HG02852 (cell line): ENCODE data around the gene TMEM182.

Experiments
- ATAC-seq: cut with Tn5 transposase; IDR thresholded peaks from one replicate; pipeline ENCODE4 v1.9.1; 2021; ENCODE audit warnings: mild to moderate bottlenecking, moderate library complexity; ENCODE audit not compliant: unreplicated experiment

TMEM182 gene

DNA sequence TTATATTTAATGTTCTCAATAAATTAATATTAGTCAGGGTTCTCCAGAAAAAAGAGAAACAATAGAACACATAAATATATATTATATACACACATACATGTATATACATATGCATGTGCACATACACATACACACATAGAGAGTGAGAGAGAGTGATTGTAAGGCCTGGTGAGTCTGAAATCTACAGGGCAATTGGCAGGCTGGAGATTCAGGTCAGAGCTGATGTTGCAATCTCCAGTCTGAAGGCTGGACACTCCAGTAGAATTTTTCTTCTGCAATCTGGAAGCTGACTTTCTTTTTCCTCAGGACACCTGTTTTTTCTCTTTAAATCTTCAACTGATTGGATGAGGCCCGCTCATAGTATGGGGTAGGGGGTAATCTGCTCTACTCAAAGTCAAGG, 3.2 kb downstream of the TMEM182 start:
- no peak for ATAC-seq

DNA sequence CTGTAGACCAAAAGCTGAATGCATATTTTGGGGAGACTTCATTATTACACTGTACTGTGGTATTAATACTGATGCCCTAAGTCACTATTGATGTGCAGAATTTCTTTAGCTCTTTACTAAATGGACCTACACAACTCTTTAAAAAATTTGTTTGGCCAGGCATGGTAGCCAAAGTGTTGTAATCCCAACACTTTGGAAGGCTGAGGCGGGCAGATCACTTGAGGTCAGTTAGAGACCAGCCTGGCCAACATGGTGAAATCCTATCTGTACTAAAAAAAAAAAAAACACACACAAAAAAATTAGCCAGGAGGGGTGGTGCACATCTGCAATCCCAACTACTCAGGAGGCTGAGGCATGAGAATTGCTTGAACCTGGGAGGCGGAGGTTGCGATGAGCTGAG, 6.4 kb downstream of the TMEM182 start:
- no peak for ATAC-seq

DNA sequence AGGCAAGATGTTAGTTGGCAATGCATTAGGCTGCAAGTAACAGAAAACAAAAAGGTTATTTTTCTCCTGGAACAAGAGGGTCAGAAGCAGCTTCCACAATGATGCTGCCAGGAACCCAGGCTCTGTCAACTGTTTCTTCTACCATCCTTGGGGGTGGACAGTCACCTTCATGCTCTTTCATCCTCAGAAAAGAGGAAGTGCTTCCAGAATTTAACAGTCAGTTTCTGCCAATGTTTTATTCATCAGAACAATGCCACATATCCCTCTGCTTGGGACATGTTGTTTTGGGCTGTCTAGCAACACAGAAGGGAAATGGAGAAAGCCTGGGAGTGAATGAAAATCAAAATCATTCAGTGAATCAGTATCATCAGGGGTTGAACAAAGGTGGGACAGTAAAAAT, 7.1 kb downstream of the TMEM182 start:
- no peak for ATAC-seq

DNA sequence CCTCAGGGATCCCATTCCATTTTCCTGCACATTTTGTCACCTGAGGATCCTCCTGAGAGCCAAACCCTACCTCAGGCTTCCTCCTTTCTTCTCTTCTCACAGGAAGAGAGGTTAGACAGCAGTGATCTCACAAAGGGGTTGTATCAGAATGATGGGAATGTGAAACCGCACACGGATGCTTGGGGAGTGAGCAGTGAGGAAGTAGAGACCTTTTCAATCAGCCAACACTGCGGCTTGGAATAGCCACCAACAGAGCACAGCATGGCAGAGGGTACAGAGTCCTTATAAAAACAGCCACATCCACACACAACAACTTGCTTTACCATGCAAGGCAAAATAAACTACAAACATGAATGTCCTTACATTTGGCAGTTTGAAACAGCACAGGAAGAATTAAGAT, 8.7 kb downstream of the TMEM182 start:
- ATAC-seq = no peak

DNA sequence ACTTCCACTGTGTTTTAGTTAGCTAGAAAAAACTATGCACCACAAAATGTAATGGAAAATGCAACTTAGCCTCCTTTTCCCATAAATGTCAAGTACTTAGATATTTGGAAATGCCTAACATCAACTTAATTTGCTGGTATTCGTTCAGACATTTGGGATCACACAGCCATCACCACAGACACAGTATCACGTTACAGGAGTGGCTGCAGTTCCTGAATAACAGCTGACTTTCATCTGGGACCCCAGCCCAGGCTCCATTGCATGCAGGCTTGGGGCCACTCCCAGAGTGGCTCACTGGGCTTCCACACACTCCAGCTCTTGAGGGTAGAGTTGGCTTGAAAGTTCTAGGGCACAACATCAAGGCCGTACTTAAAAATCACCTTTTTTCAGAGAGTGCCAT, 9.3 kb downstream of the TMEM182 start:
- no peak for ATAC-seq

DNA sequence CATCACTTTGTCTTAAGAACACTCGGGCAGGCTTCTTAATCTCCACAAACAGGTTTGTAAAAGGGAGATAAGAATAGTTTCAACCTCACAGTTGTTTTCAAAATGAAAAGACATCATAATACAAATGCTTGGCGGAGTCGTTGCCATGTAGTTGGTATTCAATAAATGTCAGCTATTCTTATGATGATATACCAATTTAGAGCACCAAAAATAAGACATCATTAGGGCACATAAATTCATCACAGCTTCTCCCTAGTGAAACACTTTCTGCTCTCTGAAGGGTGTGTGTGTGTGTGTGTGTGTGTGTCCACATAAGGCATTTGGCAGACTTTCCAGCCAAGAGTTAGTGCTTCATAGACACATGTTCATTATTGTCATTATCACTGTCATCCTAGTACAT, 10.8 kb downstream of the TMEM182 start:
- no peak for ATAC-seq

DNA sequence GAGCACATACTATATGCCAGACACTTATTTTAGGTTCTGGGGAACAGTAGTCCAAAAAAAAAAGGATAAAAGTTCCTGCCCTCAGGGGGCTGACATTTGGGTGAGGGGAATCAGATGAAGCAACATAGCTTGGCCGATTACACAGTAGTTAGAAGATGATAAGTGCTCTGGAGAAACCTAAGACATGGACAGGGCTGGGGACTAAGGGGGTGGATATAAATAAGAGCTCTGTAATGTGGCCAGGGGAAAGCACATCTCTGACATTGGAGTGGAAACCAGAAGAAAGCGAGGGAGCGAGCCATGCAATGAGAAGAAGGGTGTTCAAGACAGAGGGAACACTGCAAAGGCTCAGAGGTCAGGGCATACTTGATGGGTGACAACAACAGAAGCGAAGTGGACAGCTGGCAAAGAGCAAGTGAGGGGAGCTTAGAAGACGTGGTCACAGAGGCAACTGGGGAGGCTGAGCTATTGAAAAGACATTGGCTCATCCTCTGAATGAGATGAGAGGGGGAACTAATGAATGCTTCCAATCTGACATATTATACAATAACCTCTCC, 11.4 kb downstream of the TMEM182 start:
- ATAC-seq = no peak

DNA sequence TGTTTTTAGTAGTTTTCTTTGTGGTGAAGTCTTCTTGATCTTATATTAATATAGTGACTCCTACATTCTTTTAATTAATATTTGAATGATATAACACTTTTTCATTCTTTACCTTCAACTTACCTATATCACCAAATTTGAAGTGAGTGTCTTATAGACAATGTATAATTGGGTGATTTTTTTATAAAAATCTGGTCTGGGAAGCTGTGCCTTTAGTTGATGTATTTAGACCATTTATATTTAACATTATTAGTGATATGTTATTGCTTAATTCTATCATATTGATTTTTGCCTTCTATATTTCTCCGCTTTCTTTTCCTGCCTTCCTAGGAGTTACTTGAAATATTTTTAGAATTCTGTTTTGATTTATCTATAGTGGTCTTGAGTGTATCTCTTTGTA, 16.4 kb downstream of the TMEM182 start:
- ATAC-seq = no peak

DNA sequence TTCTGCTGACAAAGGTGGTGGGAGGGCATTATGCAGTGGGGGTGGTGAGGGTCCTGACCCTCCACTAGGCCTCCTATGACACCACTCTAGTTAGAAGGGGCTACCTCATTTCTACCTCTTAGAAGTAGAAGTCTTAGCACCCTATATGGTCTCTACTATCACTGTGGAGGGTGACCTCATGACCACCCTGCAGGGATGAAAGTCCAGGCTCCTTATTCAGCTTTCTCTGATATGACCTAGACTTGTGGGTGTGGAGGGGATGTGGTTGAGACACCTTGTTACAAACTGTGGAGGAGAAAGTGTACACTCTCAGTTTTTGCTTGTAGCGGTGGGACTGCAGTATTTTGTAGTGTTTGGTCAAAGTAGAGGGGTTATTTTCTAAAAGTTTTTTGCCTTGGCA, 18.6 kb downstream of the TMEM182 start:
- no peak for ATAC-seq

DNA sequence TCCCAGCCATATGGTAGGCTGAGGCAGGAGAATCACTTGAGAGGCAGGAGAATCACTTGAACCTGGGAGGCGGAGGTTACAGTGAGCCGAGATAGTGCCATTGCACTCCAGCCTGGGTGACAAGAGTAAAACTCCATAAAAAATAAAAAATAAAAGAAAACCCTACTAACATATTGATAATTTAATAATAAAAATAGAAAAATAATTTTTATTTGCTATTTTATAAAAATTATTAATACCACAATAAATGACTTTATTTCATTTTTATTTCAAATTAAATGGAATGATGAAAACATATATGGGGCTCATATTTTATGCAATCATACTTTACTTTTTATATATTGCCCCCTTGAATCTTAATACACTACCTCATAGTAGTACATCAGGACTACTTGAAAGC, 20.4 kb downstream of the TMEM182 start:
- ATAC-seq = no peak

DNA sequence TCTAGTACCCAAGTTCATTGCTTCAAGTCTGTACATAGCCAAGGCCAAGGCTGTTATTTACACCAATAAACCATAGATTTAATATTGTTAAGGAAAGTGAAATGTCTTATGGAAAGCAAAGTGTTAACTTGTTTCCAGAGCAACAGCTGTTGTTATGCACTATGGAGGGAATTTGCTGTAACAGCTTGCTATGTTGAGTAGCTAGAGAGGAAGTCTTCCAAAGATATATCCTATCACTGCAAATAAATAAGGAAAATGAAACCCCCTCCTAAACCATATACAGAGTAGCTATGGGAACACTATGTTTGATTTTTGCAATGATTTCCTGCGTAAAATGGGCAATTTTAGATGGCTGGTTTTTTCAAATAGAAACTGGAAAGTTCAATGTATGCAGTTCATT, 21.1 kb downstream of the TMEM182 start:
- no peak for ATAC-seq

DNA sequence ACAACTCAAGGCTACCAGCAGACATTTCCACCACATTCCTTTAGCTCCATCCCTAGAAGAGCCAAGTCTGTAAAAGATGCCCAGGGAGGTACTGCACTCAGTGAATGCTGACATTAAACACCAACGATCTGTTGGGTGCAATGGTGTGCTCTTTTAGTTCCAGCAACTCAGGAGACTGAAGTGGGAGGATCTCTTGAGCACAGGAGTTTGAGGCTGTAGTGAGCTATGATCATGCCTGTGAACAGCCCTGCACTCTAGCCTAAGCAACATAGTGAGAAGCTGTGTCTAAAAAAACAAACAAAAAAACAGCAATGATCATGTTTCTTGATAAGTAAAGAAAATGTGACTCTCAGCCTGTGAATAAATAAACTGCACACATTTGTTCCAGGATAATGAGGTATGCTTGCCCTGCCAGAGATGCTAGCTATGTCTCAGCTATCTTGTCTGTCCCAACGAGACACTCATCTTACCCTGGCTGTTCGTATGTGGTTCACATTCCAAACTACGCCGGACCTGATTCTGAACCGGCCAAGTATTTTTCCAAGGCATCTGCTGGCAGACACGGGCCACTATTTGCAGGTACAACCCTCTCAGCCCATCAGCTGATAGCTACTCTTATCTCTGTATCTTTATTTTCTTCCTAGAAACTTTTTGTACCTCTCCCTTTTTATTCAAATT, 21.8 kb downstream of the TMEM182 start:
- ATAC-seq = no peak

DNA sequence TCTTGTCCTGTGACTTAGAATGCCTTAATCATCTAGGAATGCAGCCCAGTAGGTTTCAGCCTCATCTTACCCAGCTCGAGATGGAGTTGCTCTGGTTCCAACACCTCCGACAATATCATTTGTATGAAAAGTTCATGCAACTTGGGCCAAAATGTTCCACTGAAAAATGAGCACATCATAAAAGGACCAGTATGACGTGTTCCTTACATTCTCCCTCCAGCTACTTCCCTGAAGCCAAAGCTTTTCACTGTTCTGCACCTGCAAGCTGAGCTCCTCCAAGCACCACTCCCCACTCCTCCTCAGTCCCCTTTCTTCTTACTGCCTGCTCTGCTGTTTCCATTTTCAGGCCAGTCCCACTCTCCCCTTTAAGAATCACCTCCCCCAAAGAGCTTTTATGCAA, 23.1 kb downstream of the TMEM182 start:
- no peak for ATAC-seq

DNA sequence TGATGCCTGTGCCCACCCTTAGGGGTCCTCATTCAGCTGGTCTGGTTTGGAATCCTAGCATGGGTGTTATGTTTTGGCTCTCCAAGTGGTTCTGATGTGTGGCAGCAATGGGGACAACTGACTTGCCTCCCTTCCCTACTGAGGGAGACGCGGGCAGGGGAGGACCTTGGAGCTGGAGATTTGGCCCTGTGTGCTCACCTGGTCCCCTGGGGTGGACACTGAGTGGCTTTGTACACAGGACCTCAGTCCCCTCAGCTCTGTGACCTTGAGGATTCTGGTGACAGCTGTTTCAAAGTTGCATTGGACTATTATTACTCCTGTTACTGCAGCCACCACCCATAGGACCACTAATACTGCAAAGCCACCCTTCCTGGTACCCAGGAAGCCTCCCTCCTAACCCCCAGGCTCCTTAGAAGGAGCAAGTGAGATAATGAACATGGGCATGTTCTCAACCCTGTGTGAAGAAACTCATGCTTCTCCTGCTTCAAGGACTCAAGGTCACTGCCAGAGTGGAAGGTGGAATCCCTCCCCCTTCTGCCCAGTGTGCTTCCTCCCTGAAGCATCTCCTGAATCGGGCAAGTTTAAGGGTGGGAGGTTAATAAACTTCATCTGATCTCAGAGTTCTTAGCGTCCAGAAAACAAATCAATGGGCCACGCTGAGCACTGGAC, 26.5 kb downstream of the TMEM182 start:
- no peak for ATAC-seq

DNA sequence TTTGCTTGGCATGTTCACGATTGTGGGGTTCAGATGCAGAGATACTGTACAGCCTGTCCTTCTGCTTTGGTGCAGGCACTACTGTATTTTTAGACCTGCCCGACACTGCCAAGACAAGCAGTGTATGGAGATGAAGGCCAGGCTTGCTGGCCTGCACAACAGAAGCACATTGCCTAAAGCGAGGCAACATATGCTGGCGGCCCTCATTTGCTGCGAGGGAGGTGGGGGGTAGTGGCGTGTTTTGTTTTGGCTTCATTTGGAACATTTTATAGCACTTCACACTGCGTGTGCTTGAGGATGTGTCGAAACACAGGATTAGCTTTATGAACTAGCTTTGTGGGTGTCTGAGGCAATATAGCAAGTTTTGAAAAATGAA, 27.0 kb downstream of the TMEM182 start:
- no peak for ATAC-seq

DNA sequence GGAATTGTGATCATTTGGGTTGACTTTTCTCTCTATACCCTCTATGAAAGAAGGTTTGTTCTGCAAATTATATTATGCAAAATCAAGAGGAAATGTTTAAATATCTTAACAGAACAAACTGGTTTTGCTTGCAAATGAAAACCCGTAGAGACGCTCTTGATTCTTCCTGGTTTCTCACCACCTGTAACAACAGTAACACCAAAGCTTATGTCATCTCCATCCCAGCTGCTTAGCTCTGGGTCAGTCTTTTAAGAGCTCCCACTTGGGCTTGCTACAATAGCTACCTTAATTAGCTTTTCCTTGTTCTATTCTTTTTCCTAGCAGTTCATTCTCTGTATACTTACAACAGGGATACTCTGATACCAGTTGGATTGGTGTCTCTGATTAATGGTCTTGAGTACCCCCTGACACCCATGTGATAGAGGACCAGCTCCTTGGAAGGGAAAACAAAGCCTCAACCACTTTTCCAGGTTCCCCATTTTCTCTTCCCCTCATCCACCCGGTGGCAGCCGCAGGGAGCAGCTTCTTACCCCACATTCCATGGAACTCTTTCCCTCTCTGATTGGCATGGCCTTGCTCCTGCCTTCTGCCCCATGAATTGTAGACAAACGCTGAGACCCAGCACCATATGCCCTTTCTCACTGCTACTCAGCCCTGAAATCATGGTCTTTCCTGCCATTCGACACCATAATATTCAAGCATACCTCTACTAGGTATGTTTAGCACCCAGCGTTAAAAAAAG, 27.7 kb downstream of the TMEM182 start:
- no peak for ATAC-seq

DNA sequence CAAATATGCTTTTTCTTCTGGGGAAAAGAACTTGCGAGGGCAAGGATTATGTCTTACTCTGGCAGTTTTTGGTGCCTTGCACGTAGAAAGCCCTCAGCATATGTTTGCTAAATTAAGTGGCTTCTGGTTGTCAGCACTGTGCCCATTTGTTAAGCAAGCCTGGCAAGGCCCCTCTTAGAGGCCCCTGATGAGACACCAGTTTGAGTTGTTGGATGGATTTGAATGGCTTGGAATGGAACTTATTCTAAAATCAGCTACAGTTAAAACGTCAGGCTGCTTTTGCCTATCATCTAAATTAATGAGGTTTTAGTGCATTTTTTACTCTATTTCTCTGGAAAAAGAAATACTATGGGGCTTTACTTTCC, 28.2 kb downstream of the TMEM182 start:
- no peak for ATAC-seq

DNA sequence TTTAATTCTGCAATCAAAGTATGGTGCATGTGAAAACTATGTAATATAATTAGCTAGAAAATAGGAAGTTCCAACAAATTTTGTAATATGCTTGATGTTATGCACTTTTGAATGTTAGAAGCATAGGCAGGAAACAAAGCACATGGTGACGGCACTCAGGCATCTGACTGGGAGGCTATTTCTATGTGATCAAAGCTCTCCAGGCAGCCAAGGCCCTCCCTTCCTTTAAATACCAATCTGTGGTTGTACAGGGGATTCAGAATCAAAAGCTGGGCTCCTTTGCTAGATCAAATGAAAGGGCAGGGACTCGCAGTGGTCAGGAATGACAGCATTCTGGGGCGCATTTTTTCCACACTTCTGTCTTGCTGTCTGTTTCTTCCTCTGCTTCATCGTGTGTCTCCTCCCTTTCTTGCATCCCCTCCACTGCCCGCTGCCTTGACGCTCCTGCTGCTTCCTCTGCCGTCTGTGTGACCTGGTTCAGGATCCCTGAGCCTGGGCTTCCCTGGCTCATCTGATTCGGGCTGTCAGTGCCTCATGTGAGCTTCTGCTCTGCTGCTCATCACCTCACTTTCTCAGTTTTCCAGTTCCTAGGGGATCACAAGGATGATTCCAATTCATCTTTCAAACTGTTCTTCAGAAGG, 30.9 kb downstream of the TMEM182 start:
- no peak for ATAC-seq

DNA sequence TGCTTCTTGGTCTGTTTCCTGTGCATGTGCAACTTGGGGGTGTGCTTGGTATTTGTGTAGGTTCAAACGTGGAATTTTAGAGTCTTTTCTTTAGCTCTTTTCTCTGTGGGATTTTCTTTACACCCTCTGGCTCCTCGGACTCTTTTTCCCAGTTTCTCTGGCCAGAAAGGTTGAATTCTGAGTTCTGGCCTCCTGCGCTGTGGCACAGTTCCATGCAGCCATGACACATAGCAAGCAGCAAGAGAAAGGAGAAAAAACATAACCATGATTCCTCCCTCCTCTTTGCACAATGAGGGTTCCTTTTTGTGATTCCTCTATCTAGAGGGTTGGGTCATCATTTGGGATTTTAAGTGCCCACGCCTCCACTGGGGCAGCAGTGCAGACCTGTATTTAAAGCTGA, 33.8 kb downstream of the TMEM182 start:
- ATAC-seq = no peak

DNA sequence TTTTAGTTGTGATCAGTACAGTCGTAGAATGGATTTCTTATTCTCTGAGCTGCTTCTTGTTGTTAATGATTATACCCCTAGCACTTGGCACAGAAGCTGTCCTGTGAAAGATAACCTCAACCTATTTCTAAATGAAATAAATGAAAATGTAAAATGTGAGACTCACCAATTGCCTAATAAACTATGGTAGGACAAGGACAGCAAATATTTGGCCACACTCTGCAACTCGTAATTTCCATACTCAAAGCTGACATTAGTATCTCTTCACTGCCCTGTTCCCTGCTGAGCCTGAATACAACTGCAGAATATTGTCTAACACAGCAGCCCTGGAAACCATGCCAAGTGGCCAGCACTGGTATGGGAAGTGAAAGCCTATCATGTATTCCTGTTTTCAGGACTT, 34.5 kb downstream of the TMEM182 start:
- ATAC-seq = no peak

DNA sequence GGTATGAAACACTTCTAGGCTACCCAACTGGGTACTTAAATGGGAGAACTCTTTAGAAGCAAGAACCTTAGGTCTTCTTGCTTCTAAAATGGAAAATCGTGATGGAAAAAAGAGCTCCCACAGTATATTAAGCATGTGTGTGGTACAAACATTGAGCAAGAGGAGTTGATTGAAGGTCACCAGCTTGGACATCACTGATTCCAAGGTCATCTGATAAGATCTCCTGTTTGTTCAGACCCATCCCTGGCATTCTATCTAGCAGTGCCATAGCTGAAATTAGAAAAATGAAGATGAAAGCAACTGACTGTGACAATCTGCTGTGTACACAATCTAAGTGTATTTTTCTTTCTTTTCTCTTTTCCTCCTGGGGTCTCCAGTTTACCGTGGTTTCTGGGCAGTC, 35.7 kb downstream of the TMEM182 start:
- no peak for ATAC-seq

DNA sequence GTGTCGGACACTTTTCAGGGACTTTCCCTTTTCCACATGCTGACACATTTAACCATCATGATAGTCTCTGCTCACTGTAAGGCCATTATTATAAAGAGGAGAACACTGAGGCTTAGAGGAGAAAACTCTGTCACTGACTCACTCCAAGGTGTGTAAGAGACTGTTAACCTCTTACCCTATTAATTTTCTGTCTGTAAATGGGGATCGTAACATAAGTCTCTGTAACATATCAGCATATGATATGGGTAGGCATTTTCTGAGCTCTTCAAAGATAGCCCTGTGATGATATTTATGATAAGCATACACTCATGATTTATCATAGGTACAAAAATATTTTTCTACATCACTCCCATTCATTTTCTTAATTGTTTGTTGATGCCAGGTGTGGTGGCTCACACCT, 36.4 kb downstream of the TMEM182 start:
- no peak for ATAC-seq
